Measurements from ENCODE around the gene ANO6.
"Not testable (repeated sequence)": the region's sequence is repeated elsewhere in the genome, so short reads cannot be mapped to it uniquely, and the experiment has no call there.

Gene ANO6

DNA sequence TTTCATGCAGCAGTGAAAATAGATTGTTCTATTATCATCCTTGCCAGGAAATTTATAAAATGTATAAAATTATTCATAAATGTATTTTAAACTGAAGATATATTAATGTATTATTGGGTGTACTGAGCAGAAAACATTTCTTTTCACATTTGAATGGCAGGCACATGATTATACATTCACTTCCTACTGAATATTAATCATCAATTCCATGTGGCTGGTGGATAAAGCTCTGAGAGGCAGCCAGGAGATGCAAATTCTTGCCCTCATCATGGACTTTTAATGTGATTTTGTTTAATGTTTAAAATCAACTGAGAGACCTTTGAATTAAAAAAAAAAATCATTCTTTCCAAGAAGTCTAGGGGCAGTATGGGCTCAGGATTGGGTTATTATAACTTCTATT lies 40.8 kb downstream of the ANO6 start:
- TF ChIP-seq Cebpa-rat (IDR thresholded peaks at IDR 0.05) = no peak
- H3K4me3 ChIP-seq = no peak overlapping the region
- no peaks in the 10 kb centered on the region for H3K27me3 ChIP-seq
- H4K20me1 ChIP-seq = peaks cover 34% of the 10 kb centered on the region; the same call in 1 of the 2 replicates
- H3K4me1 ChIP-seq = peaks cover 19% of the 10 kb centered on the region
- H3K9me3 ChIP-seq = no peaks in the 10 kb centered on the region
- peaks cover 20% of the 10 kb centered on the region; the same call in 1 of the 2 replicates for H3K36me3 ChIP-seq
- H3K4me2 ChIP-seq = peak overlapping the region; percentile 53
- no peak overlapping the region for H3K27ac ChIP-seq
- no peak overlapping the region for H3K9ac ChIP-seq

DNA sequence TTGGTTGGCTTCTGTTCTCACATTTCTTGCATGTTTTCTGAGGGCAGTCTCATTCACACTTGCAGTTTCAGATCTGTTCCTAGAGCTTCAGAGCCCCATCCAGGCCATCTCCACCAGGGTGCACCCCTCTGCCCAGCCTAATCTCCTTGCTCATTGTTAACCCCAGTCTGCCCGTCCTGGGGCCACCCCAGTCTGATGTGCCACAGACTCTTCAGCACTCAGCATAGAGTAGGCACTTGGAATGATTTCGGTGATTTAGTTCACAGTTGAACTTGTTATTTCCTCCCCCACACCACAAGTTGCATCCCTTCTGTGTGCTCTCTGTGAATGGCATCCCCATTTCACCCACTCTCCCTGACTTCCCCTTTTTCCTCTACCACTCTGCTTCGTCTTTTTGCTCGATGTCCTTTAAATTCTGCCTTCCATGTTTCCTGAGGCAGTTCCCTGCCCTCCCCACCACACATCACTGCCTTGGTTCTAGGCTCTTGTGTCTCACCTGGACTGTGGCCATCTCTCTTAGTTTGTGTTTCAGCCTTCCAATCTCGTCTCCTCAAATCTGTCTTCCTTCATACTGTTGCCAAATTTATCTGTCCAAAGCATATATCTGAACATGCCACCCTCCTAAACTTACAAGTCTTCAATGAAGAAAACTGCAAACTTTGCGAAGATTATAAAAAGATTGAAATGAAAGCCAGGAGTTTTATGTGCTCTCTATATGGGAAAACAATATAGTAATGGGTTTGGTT lies 41.5 kb downstream of the ANO6 start:
- Histone ChIP-seq H3K27ac (peak overlapping the region; percentile 27; the same call in 1 of the 2 replicates), H3K9ac (no peak overlapping the region), H3K9me3 (no peaks in the 10 kb centered on the region), H3K27me3 (no peaks in the 10 kb centered on the region), H3K4me2 (peak overlapping the region; percentile 53), H3K4me1 (peaks cover 19% of the 10 kb centered on the region), H3K36me3 (peaks cover 20% of the 10 kb centered on the region; the same call in 1 of the 2 replicates), H3K4me3 (no peak overlapping the region), H4K20me1 (peaks cover 33% of the 10 kb centered on the region; the same call in 1 of the 2 replicates)
- TF ChIP-seq Cebpa-rat (IDR thresholded peaks at IDR 0.05) = no peak

DNA sequence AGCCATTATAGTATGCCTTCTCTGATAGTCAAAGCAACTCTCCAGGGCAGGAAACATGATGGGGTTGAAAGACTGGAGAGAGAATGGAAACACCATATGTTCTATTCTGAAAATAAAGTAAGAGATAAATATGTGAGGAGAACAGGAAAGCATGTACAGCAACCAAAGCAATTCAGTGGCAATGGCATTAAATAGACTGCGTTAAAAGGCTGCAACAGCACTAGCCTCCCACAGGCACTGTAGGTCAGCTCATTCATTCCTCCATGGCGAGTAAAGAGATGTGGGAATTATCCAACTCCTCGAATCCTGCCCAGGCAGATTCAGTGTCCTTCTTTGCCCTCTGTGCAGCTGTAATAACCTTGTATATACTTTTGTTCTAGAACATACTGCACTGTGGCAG lies 43.8 kb downstream of the ANO6 start:
- peaks cover 29% of the 10 kb centered on the region for H3K36me3 ChIP-seq
- peaks cover 36% of the 10 kb centered on the region; the same call in 1 of the 2 replicates for H4K20me1 ChIP-seq
- peaks cover 19% of the 10 kb centered on the region for H3K4me1 ChIP-seq
- H3K9ac ChIP-seq = no peak overlapping the region
- H3K4me2 ChIP-seq = no peak overlapping the region
- H3K4me3 ChIP-seq = no peak overlapping the region
- H3K27me3 ChIP-seq = no peaks in the 10 kb centered on the region
- H3K27ac ChIP-seq = no peak overlapping the region
- no peaks in the 10 kb centered on the region for H3K9me3 ChIP-seq
- TF ChIP-seq Cebpa-rat (IDR thresholded peaks at IDR 0.05) = no peak

DNA sequence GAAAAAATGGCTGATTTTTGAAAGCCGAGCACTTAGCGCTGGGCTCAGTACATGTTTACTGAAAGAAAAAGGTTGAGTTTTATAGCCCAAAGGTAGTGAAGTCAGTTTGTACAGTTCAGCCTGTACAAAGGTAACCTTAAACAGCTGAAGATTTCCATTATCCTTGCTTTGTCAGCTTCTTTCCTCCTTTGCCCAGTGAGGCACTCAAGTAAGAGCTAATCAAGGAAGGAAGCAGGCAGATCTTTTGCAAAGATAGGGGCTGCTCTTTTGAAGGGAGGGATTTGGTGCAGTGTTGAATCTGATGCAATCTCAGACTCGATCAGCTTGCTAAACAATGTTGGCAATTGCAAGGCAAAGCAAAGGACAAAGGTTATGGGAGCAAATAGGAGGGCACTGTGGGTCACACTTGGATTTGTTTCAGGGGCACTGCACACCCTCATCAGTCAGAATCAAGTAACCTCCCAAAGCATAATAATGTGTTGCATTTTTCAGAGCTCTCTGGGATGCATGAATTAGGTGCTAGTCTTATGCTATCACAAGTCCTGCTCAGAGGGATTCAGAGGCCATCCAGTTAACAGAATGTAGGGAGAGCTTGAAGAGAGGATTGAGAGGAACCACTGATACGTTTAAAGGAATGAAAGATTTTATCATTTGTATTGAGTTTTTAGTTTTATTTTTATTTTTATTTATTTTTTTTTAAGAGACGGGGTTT lies 44.4 kb downstream of the ANO6 start:
- Histone ChIP-seq H3K4me2 (no peak overlapping the region), H4K20me1 (peaks cover 36% of the 10 kb centered on the region; the same call in 1 of the 2 replicates), H3K4me1 (peaks cover 19% of the 10 kb centered on the region), H3K9ac (no peak overlapping the region), H3K36me3 (peaks cover 26% of the 10 kb centered on the region), H3K27me3 (no peaks in the 10 kb centered on the region), H3K9me3 (no peaks in the 10 kb centered on the region), H3K27ac (no peak overlapping the region), H3K4me3 (no peak overlapping the region)
- TF ChIP-seq Cebpa-rat (IDR thresholded peaks at IDR 0.05) = no peak

DNA sequence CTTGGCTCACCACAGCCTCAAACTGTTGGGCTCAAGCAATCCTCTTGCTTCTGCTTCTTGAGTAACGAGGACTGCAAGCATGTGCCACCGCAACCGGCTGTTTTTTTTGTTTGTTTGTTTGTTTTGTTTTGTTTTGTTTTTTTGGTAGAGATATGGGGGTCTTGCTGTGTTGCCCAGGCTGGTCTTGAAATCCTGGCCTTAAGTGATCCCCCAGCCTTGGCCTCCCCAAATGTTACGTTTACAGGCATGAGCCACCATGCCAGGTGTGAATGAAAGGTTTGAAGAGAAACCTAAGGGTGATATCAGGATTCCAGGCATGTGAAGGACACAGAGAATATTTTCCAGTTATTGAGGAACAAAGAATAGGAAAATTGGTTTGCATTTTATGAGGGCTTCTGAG lies 45.0 kb downstream of the ANO6 start:
- Histone ChIP-seq H3K27me3 (no peaks in the 10 kb centered on the region), H4K20me1 (peaks cover 36% of the 10 kb centered on the region; the same call in 1 of the 2 replicates), H3K4me3 (no peak overlapping the region), H3K4me1 (peaks cover 18% of the 10 kb centered on the region), H3K36me3 (peaks cover 25% of the 10 kb centered on the region), H3K4me2 (no peak overlapping the region), H3K9me3 (no peaks in the 10 kb centered on the region), H3K9ac (no peak overlapping the region), H3K27ac (no peak overlapping the region)
- TF ChIP-seq Cebpa-rat (IDR thresholded peaks at IDR 0.05) = no peak

DNA sequence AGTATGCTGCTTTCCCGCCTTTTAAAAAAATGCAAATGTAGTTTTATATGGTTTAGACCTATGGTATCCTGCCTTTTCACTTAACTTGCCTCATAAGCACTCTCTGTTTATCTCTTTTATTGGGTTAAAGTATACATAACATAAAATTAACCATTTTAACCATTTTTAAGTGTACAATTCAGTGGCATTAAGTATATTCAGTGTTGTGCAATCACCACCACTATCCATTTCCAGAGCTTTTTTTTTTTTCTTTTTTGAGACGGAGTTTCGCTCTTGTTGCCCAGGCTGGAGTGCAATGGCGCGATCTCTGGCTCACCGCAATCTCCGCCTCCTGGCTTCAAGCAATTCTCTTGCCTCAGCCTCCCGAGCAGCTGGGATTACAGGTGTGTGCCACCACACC lies 46.3 kb downstream of the ANO6 start:
- H3K4me1 ChIP-seq, H3K27ac ChIP-seq: not testable (repeated sequence)
- H4K20me1 ChIP-seq = peaks cover 33% of the 10 kb centered on the region; the same call in 1 of the 2 replicates

DNA sequence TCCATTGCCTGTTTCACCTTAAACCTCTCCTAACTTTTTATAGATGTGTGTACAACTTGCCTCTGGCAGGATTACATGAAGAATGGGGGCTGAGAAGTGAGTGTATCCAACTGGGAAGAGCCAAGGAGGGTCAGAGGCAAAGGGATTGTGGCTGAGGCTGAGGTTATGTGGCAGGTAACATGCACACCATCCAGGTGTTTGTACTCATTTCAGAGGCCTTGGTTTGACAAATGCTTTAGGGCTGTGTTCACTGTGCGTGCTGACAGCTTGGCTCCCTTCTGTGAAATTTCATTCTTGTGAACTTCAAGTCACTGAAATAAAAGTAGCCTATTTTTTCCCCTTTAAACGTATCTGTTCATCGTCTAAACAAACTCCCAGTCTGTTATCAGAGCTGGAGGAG lies 47.7 kb downstream of the ANO6 start:
- Histone ChIP-seq H3K9me3 (no peaks in the 10 kb centered on the region), H3K9ac (no peak overlapping the region), H3K27ac (no peak overlapping the region), H3K36me3 (peaks cover 25% of the 10 kb centered on the region), H3K4me2 (no peak overlapping the region), H4K20me1 (peaks cover 29% of the 10 kb centered on the region; the same call in 1 of the 2 replicates), H3K4me3 (no peak overlapping the region), H3K27me3 (no peaks in the 10 kb centered on the region), H3K4me1 (peaks cover 8% of the 10 kb centered on the region)
- TF ChIP-seq Cebpa-rat (IDR thresholded peaks at IDR 0.05) = no peak

More for the DNA sequence above, 46.3 kb downstream of the ANO6 start:
- not testable (repeated sequence) for H3K9me3 ChIP-seq, H3K4me2 ChIP-seq, H3K4me3 ChIP-seq, H3K9ac ChIP-seq, H3K27me3 ChIP-seq
- peaks cover 25% of the 10 kb centered on the region for H3K36me3 ChIP-seq

DNA sequence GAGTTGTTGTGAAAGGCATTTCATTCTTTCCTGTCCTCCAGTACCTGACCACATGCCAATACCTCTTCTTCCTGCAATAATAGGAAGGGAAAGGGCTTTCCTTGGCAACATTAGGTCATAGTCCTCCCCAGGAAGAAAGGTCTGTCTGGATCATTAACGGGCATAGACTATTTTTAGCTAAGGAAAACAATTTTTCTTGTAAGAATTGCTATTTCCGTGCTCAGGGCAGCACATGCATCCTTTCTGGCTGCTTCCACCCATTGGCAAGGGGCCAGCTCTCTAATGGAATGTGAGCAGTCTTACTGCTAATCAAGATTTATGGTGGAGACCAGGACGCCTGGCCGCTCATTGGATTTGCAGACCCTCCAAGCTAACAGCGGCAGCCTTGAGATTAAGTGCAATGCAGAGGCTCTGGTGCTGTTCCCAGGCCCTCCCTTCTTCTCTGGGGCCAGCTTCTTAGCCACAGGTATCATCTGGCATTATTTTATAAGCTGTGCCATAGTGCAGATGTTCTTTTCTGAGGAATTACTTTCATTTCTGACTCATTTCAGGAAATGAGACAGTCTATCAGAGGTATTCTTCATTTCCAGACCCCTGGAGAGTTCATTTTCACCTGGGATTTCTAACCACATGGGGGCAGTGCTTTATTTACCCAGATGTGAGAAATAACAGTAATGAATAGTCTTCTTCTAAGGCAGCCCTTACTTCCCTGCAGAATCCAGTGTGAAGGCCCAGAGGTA lies 52.9 kb downstream of the ANO6 start:
- Histone ChIP-seq H3K27ac (no peak overlapping the region), H3K4me3 (no peak overlapping the region), H3K36me3 (peaks cover 5% of the 10 kb centered on the region; the same call in 1 of the 2 replicates), H3K4me2 (peak overlapping the region; percentile 69), H4K20me1 (peaks cover 34% of the 10 kb centered on the region), H3K9ac (no peak overlapping the region), H3K9me3 (no peaks in the 10 kb centered on the region), H3K4me1 (peaks cover 17% of the 10 kb centered on the region), H3K27me3 (no peaks in the 10 kb centered on the region)
- no peak for TF ChIP-seq Cebpa-rat (IDR thresholded peaks at IDR 0.05)

DNA sequence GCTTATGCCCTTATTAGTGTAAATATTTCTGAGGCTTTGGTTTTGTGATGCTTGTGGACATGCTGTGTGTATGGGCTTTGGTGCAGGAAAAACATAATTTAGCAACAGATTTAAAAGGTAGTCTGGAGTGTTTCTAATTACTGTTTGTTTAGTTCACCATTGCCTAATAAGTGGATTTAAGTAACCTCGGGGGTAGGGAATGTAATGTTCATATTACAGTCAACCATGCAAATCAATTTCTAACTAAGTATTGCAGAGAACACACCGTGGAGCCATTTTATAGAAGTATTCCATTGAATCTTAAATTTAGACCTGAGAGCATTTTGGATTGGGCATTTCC lies 53.5 kb downstream of the ANO6 start:
- H3K27ac ChIP-seq = no peak overlapping the region

More for the DNA sequence above, 53.5 kb downstream of the ANO6 start:
- no peak overlapping the region for H3K4me3 ChIP-seq
- no peaks in the 10 kb centered on the region for H3K27me3 ChIP-seq
- no peak overlapping the region for H3K9ac ChIP-seq
- peak overlapping the region; percentile 69 for H3K4me2 ChIP-seq
- H3K36me3 ChIP-seq = peaks cover 10% of the 10 kb centered on the region; the same call in 1 of the 2 replicates
- no peak for TF ChIP-seq Cebpa-rat (IDR thresholded peaks at IDR 0.05)
- H3K4me1 ChIP-seq = peaks cover 17% of the 10 kb centered on the region
- peaks cover 39% of the 10 kb centered on the region for H4K20me1 ChIP-seq
- H3K9me3 ChIP-seq = no peaks in the 10 kb centered on the region
